ENCODE data around the gene PRKAR1A. TPM values are rescaled to one million over a fixed set of nuclear protein-coding genes. Genes with fewer than 3 reads are reported as not detected.

Gene PRKAR1A
- total and polyA plus RNA-seq, 2 of the 8 experiments (the other 6 are each of a cell fraction or from before 2014, with no cell fraction given), result 39.3 to 149 TPM

DNA sequence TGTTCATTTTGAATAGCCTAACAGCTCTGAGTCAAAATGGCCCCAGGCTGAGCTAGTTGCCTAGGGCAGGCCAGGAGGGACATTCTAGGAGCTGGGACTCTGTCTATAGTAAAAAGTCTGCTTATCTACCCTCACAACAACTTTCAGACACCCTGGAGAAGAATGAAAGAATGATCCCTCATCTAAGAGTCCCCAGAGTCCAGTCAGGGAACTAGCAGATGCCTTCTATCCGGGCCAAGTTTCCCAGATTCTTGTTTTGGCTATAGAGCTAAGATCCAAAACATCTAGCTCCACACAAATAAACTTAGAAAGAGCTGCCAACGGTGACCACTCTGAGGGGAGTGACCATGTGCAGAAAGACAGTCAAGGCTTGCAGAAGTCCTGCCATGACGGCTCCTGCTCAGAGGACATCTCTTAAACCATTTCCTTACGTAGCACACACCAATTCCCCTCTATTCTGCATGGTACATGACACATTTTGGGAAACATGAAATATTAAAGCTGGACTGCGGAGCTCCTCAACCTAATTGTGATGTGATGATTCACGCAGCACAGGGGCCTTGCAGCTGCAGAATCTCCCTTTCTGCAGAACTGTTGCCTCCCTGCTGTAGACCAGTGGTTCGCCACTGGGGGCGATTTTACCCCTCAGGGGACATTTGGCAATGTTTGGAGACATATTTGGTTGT, 64.7 kb downstream of the PRKAR1A start:
- no peak overlapping the region for H4K8ac ChIP-seq (ENCODE audit: extremely low read depth, insufficient read depth, low read length)
- WGBS, 2 experiments (ENCODE audit: extremely low coverage in 1 of 2, insufficient coverage in 1 of 2, insufficient read length in 1 of 2, insufficient replicate concordance in 2 of 2, low coverage in 1 of 2, low lambda C conversion rate in 2 of 2, missing lambda C conversion rate in 1 of 2), result 83% methylated on average over 8 of the region's 8 CpGs; no CpG with 5 or more reads in 1 of the 2 experiments
- H2AFZ ChIP-seq (ENCODE audit: low read length), result no peak overlapping the region
- H3K27me3 ChIP-seq (replicated peaks in 1 of 4; ENCODE audit: control insufficient read depth in 3 of 4, extremely low read depth in 1 of 4, insufficient read depth in 3 of 4, low read length in 3 of 4), result no peaks in the 10 kb centered on the region
- H3K4me2 ChIP-seq (ENCODE audit: insufficient read depth in 1 of 2, low read depth in 2 of 2, low read length in 2 of 2), result no peak overlapping the region
- CTCF ChIA-PET (ENCODE audit: partially characterized antibody), result interaction anchor here (0.6 to 2.9 kb wide), 16 partner anchors 8 to 774 kb away, joined by 3 to 8 read pairs (median 4); no protein-coding TSS in a partner anchor
- no peak overlapping the region for H3K9ac ChIP-seq (replicated peaks in 1 of 4; ENCODE audit: extremely low read depth in 1 of 4, low read depth in 3 of 4, low read length in 3 of 4)
- no peak overlapping the region for H2AK5ac ChIP-seq (ENCODE audit: low read depth, low read length)
- H3K4me1 ChIP-seq (replicated peaks in 1 of 4; ENCODE audit: control insufficient read depth in 3 of 4, insufficient read depth in 4 of 4, low read length in 3 of 4), result peaks cover 0 to 2% (median 0%) of the 10 kb centered on the region in 4 experiments; a peak in 1 of 7 replicates
- no peaks in the 10 kb centered on the region for H4K20me1 ChIP-seq (replicated peaks in 1 of 2; ENCODE audit: control insufficient read depth in 1 of 2, insufficient read depth in 2 of 2, low read length in 2 of 2)
- H3K23ac ChIP-seq (ENCODE audit: insufficient read length), result no peak overlapping the region
- no peak overlapping the region for H3K18ac ChIP-seq (ENCODE audit: extremely low read depth, low read length)
- no peak overlapping the region for H3K4ac ChIP-seq (replicated peaks; ENCODE audit: insufficient read length, low read depth, low read length)
- H3K14ac ChIP-seq (ENCODE audit: insufficient read length), result no peak overlapping the region
- no peaks in the 10 kb centered on the region; a peak in 1 of 4 replicates for H3K9me3 ChIP-seq (ENCODE audit: insufficient read depth in 2 of 2, low read depth in 1 of 2, low read length in 1 of 2)
- no peak overlapping the region for H2BK5ac ChIP-seq (ENCODE audit: low read depth, low read length)
- peaks cover 0 to 8% (median 0%) of the 10 kb centered on the region in 4 experiments; a peak in 1 of 8 replicates for H3K36me3 ChIP-seq (ENCODE audit: control insufficient read depth in 2 of 4, insufficient read depth in 4 of 4, low read length in 3 of 4)
- no peak overlapping the region for H3K4me3 ChIP-seq (ENCODE audit: extremely low read depth in 1 of 4, insufficient read depth in 2 of 4, low read depth in 3 of 4, low read length in 4 of 4)
- POLR2A ChIA-PET (ENCODE audit: partially characterized antibody), result interaction anchor here (1.2 kb wide), 1 partner anchor 10 kb away, joined by 3 read pairs; no protein-coding TSS in a partner anchor
- H2BK120ac ChIP-seq (replicated peaks; ENCODE audit: low read depth, low read length), result no peak overlapping the region
- no peaks in the 10 kb centered on the region for H3K79me1 ChIP-seq (ENCODE audit: low read depth, low read length)
- no peak overlapping the region for H2BK20ac ChIP-seq (ENCODE audit: low read length)
- no peak overlapping the region for H4K91ac ChIP-seq (replicated peaks; ENCODE audit: insufficient read length, low read length)
- no peak overlapping the region for H3K27ac ChIP-seq (ENCODE audit: low read depth, low read length)
- DNase-seq (ENCODE audit: low read depth in 1 of 2, low spot score in 2 of 2) (no peak), FAIRE-seq (no peak)
- no peak overlapping the region for H2BK12ac ChIP-seq (ENCODE audit: low read depth, low read length)
- H2BK15ac ChIP-seq (ENCODE audit: low read length), result no peak overlapping the region
- no peaks in the 10 kb centered on the region for H3K79me2 ChIP-seq (ENCODE audit: control insufficient read depth in 1 of 2, insufficient read depth in 2 of 2, low read length in 2 of 2)
- no peaks in the 10 kb centered on the region for H3K23me2 ChIP-seq (ENCODE audit: low read depth, low read length)
- H4K5ac ChIP-seq (ENCODE audit: insufficient read length, low read depth, low read length), result no peak overlapping the region
- H3K56ac ChIP-seq (replicated peaks; ENCODE audit: insufficient read length, low read depth, low read length), result no peak overlapping the region
- no peak for TF ChIP-seq SP4 (IDR thresholded peaks at IDR 0.05; ENCODE audit: low read length)
- peak in 1 of 2 experiments; percentile 11; a peak in 1 of 4 replicates for TF ChIP-seq RAD21 (IDR thresholded peaks at IDR 0.05 in 1 of 2, conservative IDR thresholded peaks at IDR 0.05 in 1 of 2; ENCODE audit: low read depth in 2 of 2, low read length in 2 of 2)
- TF ChIP-seq HDAC2 (IDR thresholded peaks at IDR 0.05; ENCODE audit: borderline replicate concordance in 1 of 2, low read depth in 2 of 2, low read length in 2 of 2), result no peak
- no peak for TF ChIP-seq CBX8 (IDR thresholded peaks at IDR 0.05; ENCODE audit: borderline replicate concordance, low read depth, low read length)
- TF ChIP-seq, protein P1, sequence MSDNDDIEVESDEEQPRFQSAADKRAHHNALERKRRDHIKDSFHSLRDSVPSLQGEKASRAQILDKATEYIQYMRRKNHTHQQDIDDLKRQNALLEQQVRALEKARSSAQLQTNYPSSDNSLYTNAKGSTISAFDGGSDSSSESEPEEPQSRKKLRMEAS (IDR thresholded peaks at IDR 0.05), result no peak
- TF ChIP-seq, protein P2, sequence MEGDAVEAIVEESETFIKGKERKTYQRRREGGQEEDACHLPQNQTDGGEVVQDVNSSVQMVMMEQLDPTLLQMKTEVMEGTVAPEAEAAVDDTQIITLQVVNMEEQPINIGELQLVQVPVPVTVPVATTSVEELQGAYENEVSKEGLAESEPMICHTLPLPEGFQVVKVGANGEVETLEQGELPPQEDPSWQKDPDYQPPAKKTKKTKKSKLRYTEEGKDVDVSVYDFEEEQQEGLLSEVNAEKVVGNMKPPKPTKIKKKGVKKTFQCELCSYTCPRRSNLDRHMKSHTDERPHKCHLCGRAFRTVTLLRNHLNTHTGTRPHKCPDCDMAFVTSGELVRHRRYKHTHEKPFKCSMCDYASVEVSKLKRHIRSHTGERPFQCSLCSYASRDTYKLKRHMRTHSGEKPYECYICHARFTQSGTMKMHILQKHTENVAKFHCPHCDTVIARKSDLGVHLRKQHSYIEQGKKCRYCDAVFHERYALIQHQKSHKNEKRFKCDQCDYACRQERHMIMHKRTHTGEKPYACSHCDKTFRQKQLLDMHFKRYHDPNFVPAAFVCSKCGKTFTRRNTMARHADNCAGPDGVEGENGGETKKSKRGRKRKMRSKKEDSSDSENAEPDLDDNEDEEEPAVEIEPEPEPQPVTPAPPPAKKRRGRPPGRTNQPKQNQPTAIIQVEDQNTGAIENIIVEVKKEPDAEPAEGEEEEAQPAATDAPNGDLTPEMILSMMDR (IDR thresholded peaks at IDR 0.05; ENCODE audit: control extremely low read depth in 1 of 3, insufficient read depth in 1 of 3, low read depth in 1 of 3, low read length in 3 of 3), result peak; percentile 11 to 37 (median 32); a peak in 3 of 4 replicates
- no peak for TF ChIP-seq SP1 (IDR thresholded peaks at IDR 0.05; ENCODE audit: low read depth, low read length)
- TF ChIP-seq RFX5 (IDR thresholded peaks at IDR 0.05; ENCODE audit: borderline replicate concordance, low read depth, low read length), result no peak
- no peak for TF ChIP-seq KDM5A (IDR thresholded peaks at IDR 0.05; ENCODE audit: low read length)
